ENCODE results near the gene MACROH2A2.
"Not testable (repeated sequence)": the region's sequence is repeated elsewhere in the genome, so short reads cannot be mapped to it uniquely, and the experiment has no call there.

Gene MACROH2A2

DNA sequence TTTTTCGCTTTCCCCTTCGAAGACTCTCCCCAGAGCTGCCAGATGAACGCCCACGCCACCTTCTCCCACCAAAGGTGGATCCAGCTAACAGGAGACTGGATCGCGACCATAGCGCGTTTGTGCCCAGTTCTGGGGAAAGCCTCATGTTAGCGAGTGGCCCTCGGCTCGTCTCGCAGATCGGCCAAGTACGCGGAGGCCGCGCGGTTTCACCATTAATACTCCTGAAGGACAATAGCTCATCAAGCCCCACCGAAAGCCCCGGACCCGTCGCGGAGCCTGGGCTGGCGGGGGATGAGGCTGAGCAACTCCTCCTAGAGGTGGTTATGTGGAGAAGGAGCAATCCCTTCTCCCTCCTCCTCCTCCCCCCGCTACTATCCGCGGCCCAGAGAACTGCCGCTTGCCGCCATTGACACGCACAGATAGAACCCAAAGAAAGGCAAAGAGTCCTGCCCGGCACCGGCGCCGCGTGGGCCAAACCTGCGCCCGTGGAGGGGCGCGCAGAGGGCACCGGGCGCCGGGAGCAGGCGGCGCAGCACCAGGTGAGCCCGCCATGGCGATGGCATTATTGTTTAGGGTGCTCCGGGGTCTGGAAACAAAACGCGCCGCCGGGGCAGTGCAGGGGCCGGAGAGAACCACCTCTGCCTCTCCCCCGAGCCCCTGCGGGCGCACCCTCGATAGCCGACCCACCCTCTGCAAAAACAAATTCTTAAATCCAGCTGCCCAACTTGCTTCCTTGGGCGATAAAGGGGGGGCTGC, at the start of gene MACROH2A2:
TSS of gene MACROH2A2 (plus strand) at position 385 of the 756 bp plus-strand sequence. CDS start 22,813 bp downstream, outside the sequence.
- DNase-seq, result no peak

DNA sequence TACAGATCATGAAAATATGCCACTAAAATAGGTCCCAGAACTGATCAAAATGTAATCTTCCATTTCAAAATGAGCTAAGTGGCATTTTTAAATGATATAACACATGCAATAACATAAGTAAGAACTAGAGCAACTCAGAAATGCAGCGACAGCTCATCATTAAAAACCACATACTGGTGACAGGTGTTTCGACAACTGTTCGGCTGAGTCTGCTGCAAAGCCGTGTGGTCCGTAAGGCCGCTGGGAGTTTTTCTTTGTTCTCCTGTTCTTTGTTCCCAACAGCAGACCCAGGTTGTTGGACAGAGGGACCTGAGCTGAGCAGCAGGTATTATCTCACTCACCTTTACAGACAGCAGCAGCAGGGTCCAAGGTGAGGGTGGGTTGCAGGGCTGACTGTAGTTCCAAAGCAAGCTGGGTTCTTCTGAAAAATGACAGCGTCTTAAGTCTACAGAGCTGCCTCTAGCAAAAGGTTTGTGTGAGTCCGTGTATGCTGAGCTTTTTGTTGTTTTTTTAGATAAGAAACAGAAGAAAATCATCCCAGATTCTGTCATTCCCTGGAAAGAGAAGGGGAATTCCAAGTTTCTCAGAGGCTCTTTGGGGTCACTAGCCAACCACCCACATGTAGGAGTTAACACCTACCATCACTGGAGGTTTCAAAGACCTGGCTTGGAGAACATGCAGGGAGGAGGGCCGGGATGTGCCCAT, 45.4 kb upstream of the MACROH2A2 start:
- no peak for DNase-seq

DNA sequence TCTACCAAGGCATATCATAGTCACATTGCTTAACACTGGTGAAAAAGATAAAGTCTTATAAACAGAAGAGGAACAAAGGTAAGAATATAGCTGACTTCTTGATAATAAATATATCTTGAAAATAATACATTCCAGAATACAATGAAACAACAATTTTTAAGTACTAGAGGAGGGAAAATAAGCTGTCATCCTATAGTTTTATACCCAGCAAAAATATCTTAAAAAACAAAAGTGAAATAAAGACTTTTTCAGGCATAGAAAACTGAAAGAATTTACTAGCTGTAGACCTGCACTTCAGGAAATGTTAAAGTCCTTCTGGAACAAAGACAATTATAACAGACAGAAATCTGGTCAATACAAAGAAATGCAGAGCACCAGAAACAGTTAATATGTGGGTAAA, 21.4 kb upstream of the MACROH2A2 start:
- DNase-seq, result no peak

DNA sequence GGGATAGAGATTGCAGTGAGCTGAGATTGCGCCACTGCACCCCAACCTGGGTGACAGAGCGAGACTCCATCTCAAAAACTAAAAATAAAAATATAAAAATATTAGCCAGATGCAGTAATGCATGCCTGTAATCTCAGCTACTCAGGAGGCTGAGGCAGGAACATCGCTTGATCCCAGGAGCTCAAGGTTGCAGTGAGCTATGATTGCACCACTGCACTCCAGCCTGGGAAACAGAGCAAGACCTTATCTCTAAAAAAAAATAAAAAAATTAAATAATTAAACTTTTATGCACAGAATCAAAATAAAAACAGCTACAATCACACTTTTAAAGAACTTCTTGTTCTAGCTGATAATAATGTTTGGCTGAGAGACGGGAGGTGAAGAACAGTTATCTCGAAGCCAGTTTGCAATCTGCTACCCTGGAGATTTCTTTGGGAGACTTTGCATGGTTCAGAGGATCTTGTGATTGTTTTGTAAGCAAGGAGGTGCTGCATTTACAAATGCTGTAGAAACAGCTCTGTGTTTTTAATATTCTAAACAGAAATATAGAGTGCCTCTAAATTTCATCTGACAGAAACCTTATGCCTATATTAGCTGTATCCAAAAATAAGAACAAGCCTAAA, 19.9 kb upstream of the MACROH2A2 start:
- no peak for DNase-seq

DNA sequence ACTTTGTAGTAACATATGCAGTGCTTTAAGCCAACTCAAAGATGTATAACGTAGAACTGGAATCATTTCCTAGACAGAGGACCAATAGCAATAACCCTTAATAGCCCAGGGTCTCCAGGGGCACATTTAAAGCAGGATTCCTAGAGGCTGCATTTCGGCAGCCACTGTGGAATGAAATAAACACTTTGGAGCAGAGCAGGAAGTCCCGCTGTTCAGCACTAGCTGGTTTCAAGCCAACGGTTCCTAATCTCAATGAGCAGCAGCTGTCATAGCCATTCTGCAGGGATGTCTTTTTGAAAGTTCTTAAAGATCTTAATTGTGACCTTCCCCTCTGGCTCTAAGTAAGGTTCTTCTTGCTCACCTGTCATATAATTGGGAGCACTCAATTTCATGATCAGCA, 18.4 kb upstream of the MACROH2A2 start:
- no peak for DNase-seq

DNA sequence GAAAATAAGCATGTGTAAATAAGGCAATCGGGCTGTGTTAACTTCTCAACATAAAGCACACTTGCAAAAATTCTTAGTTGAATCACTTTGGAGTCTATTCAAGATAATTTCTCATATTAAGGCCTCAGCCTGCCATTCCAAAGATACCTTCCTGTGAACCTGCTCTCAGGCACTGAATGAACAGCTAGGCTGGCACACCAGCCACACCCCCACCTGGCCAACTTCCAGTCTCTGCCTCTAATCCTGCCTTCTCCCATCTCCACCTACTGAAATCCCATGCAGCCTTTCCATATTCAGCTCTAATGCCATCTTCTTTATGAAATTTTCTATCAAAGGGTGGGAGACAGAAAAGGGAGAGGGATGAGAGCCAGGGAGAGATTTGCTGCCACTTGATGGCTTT, 17.1 kb upstream of the MACROH2A2 start:
- no peak for DNase-seq

DNA sequence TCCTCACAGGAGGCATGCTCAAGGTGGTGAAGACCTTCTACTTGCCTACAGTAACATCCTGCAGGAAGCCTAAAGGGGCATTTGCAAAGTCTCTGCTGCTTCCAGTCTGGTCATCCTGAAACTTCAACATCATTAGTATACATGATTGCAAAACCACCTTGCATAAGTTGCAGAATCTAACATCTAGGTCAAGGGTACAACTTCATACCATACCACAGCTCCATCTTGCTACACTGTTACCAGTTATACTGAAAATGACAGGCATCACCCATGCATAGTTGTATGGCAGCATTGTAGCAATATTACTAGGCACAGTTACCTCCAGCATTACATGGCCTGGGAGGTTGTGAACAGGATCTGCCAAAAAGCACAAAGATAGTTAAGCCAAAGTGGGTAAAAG, 13.7 kb upstream of the MACROH2A2 start:
- no peak for DNase-seq

DNA sequence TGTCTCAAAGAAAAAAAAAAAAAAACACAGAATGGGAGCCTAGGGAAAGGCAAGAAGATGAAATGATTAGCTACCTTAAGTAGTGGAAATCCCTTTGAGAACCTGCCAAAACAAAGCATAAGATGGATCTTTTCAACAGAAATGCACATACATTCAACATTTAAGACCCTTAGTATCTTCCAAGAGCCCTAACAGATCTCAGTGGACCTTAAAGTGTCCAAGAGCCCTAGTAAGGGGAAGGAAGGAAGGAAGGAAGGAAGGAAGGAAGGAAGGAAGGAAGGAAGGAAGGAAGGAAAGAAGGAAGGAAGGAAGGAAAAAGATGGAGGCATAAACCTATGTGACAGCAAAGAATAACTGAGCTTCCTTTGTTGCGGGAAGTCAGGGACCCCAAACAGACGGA, 11.6 kb upstream of the MACROH2A2 start:
- no peak for DNase-seq

DNA sequence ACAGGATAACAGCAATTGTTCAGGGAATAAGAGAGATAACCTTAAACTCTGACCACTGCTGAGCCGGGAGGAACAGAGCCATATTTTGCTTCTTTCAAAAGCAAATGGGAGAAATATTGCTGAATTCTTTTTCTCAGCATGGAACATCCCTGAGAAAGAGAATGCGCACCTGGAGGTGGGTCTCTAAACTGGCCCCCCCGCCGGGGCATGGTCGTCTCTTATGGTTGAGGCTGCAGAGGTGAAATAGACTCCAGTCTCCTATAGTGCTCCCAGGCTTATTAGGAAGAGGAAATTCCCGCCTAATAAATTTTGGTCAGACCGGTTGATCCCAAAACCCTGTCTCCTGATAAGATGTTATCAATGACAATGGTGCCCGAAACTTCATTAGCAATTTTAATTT, 10.9 kb upstream of the MACROH2A2 start:
- not testable (repeated sequence) for DNase-seq

DNA sequence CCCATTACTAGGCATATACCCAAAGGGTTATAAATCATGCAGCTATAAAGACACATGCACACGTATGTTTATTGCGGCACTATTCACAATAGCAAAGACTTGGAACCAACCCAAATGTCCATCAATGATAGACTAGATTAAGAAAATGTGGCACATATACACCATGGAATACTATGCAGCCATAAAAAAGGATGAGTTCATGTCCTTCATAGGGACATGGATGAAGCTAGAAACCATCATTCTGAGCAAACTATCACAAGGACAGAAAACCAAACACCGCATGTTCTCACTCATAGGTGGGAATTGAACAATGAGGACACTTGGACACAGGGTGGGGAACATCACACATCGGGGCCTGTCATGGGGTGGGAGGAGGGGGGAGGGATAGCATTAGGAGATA, 5.6 kb upstream of the MACROH2A2 start:
- DNase-seq, result not testable (repeated sequence)

DNA sequence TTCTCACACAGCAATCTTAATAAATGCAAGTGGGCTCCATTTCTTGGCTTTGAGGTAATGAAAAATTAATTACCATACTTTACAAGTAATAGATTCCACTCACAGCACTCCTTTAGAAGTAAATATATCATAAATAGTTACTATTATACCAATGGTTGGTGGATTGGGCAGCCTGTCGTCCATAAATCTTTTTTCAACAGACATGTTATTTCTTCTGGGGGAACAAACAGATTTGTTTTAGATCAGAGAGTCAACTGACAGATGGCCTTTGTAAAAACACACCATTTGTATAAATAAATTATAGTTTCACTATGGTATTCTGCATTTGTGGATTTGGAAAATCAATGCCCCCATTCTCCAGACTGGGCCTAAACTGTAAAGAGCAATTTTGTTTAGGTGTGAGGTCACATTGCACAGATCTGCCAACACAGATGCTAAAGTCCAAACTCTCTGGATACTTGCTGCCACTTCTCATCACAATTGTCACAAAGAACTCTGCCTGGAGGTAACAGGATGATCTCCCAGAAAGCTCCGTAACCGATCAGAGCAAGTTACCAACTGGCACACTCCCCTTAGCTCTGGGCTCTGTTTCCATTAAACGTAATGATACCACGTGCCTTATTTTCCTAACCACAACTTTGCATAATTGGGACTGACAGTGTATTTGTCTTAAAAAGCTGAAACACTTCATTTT, 4.5 kb upstream of the MACROH2A2 start:
- DNase-seq, result no peak

DNA sequence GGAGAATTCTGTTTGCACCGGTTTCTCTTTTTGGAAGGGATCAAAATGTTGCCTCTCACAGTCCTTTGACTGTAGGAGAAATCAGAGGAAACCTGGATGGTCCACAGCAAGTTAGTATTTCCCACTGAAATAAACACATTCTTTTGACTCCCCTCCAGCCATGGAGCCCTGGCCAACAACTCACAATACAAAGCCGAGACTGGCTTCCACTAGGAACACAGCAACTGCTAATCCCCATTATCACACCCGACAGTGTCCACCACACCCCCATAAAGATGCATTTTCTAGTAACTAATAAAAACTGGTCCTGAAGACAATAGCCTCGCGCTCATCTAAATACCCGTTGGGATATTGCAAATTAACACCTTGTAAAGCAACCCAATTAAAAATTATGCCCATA, 798 bp upstream of the MACROH2A2 start:
- no peak for DNase-seq

DNA sequence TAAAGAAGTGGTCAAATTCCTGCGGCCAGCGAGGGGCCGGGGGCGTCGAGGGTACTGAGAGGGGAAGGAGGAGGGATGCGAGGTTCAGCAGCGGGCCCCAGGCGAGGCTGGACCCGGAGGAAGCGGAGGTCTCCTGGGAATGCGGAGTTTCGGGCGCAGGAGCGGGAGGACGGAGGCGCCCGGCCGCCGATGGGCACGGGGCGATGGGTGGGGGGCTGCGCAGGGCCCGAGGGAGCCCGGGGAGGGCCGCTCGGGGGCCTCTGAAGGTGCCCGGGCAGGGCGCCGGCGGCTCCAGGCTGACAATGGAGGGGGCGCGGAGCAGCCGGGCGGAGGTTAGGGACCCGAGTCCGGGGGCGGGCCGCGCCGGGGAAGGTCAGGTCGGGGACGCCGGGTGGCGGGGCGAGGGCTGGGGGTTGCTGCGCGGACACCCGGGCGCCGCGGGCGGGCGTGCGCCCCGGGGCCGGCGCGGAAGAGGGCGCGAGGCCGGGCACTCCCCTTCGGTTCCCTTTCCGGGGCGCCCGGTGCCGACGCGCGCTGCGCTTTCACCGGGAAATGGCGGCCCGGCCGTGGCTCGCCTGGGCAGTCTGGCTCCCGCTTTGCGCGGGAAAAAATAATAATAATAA, 683 bp downstream of the MACROH2A2 start:
- DNase-seq, result no peak

DNA sequence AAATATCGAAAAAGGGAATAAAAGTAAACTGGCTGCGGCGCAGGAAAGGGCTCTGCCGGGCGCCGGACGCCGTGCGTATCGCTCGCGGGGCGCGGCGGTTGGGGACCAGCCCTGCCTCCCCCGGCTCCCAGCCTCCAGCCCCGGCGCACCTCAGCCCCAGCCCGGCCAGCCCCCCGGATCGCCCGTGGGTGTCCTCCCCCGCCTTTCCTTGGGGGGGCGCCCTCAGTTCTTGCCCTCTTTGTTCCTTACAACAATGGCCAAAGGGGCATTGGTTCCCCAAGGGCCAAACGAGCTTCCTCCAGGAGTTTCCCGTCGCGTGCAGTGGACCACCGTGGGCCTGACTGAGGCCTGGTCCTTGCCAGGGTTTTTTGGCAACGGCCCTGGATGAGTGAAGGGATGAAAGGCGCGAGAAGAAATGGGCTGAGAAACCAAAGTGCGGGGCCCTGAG, 1.2 kb downstream of the MACROH2A2 start:
- no peak for DNase-seq

DNA sequence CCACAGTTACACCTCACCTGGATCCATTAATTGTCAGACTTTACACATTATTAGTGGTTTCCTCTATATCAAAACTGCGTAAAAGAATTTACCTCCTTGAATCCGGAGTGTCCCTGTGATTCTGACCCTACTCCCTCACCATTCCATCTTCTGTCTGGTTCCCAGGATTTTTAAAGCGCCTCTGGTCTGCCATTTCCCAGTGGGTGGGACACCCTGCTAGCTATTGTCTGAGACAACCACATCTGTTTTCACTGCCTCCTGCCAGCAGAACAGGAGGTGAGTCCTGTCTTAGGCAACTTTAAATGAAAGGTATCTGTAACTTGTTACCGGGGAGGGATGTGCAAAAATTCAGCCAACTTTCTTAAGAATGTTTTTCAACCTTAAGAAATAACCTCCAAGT, 2.3 kb downstream of the MACROH2A2 start:
- DNase-seq, result no peak

DNA sequence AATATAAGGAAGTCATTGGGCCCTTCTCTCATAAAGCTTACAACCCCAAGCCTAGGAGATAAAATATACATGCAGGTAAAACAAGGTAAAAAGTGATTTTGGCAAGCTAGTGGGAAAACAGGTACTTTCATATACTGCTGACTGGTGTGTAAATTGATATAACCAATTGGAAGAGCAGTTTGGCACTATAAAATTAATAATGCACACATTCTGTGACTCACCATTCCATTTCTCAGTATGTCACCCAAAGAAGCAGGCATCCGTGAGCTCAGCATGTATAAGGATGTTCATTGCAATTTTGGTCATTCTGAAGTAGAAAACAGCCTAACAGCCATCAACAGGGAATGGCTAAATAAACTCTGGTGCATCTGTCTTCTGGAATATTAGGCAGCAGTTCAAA, 2.9 kb downstream of the MACROH2A2 start:
- no peak for DNase-seq

DNA sequence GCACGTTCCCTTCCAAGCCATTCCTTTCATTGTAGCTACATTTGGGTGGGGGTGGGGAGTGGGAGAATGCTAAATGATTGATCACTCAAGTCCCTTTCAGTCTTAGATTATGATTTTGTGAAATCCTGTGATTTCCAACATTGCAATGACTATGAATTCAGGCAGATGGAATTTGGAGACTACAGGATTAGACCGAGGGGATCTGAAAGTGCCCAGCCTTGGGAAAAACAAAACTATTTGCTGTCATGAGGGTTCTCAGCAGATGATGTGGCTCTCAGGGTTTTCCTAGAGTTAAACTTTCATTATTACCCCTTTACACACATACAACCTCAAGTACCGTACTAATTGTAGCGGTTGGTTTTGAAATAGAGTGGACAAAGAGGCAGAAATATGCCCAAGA, 4.7 kb downstream of the MACROH2A2 start:
- no peak for DNase-seq

DNA sequence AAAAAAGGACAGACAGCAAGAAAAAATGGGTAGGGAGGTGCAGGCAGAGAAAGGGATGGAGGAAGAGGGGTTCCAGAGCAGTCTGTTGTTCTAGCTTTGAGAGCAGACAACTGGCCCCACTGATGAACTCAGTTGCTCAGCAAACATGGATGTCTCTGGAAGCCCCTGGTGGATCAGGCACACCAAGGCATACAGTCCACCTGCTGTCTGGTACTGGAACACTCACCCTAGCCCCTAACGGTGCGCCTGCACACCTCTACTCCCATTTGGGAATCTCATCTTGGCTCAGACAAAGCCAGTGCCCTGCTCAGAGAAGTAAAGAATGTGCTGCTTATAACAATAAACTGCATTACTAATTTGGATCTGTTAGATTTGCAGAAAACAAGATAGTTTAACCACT, 7.7 kb downstream of the MACROH2A2 start:
- DNase-seq, result no peak

DNA sequence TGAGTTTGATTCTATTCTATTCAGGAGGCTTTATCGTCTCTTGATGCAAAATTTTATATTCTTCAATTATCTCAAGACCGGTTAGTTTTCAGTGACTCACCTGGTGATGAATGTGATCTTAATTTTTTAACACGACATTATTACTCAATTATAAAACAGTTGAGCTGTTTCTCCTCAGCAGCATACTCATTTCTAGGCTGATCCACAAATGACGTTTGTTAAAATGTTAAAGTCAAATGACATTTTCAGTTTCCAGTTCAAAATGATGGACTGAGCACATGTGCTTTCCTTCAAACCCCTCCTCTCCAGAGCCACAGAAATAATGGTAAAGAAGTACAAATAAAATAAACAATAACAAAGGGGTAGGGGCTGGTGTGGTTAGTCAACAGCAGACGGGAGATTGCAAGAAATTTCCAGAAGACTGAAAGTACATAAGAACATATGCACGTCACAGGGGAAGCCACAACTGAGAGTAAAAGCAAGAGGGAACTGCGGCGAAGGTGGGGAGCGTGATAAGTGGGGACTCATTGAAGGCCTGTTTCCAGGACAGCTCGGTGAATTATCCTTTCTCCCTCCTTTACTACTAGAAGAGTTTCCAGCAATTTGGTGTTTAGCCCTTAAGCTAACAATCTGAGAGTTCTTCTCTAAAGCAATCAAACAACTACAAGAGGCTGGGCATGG, 10.9 kb downstream of the MACROH2A2 start:
- no peak for DNase-seq

DNA sequence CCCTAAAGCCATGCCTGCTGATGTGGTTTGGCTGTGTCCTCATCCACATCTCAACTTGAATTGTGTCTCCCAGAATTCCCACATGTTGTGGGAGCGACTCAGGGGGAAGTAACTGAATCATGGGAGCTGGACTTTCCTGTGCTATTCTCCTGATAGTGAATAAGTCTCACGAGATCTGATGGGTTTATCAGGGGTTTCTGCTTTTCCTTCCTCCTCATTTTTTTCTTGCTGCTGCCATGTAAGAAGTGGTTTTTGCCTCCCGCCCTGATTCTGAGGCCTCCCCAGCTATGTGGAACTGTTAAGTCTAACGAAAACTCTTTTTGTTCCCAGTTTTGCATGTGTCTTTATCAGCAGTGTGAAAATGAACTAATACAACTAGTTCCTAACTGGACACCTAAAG, 11.8 kb downstream of the MACROH2A2 start:
- no peak for DNase-seq

DNA sequence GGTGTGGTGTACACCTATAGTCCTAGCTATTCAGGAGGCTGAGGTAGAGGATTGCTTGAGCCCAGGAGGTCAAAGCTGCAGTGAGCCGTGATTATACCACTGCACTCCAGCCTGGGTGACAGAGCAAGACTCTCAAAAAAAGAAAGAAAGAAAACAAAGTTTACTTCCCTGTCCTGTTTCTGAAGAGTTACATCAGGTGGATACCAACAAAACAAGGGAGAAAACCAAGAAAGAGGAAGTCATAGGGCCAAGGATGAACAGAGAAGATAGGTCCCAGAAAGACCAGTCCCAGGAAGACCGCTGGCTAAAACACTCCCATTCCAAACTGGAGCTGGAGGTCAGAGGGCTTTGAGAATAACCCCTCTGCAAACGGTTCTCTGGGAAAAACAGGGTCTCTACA, 13.5 kb downstream of the MACROH2A2 start:
- no peak for DNase-seq

DNA sequence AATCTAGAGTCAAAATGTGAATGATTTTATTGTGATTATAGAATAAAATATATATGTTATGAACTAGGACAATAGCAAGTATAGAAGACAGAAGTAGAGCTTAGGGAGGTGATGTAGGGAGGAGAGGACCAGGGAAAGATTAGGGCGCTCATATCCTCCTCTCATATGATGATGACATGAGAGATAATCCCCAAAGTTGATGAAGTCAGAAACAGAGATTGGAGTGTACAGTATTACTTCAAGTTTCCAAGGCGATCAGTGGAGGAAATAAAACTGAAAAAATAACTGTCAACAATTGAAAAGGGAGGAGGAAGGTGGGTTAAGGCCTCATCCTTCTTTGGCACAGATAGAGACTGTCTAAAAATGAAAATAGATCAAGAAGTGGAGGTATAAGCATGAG, 14.9 kb downstream of the MACROH2A2 start:
- DNase-seq, result no peak

All from activated CD4-positive, alpha-beta T cell treated with anti-CD3 and anti-CD28 coated beads for 1 hour (primary cell).